ENCODE data around the gene OOEP. TPM values are rescaled to one million over a fixed set of nuclear protein-coding genes. Genes with fewer than 3 reads are reported as not detected.

OOEP gene
- total RNA-seq, 1 experiment from 2014 or later: not detected

DNA sequence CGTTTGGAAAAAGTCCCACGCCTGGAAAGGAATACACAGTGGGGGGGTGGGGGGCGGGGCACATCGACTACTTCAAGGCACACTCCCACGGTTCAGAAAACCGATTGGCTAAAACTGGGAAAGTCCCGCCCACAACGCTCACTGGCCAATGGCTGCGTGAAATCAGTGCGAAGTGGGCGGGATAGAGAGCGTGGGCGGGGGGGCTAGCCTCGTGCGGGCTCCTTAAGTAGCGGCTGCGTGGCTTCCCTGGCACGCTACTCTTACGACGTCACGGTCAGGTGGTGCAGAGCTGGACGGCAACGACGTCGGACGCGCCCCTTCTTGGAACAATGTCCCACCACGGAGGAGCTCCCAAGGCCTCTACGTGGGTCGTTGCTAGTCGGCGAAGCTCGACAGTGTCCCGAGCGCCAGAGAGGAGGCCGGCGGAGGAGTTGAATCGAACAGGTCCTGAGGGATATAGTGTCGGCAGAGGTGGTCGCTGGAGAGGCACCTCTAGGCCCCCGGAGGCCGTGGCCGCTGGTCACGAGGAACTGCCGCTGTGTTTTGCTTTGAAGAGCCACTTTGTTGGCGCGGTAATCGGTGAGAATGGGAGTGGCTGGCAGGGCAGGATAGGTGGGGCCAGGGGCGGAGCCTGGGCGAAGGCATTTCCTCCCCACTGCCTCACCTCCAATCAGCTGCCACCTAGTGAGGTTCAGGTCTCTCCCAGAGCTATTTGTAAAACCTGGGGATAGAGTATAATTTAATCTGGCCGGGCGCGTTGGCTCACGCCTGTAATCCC, 25.1 kb upstream of the OOEP start, which contains the start of gene DDX43 (continued):
- no peak for TF ChIP-seq ZBTB33 (IDR thresholded peaks at IDR 0.05; ENCODE audit: extremely low read depth, insufficient replicate concordance, low read length)
- no peak for TF ChIP-seq CBX3 (IDR thresholded peaks at IDR 0.05; ENCODE audit: low read depth)
- no peak for TF ChIP-seq SP1 (IDR thresholded peaks at IDR 0.05; ENCODE audit: low read depth)

GRCh38 chr6:73393278-73393677, 23.6 kb upstream of the OOEP start:
- Histone ChIP-seq H3K9me3 (ENCODE audit: control insufficient read depth in 1 of 2, insufficient read depth in 1 of 2, low read depth in 1 of 2, low read length in 2 of 2) (no peaks in the 10 kb centered on the region), H2AFZ (ENCODE audit: low read depth, low read length, poor library complexity, severe bottlenecking) (no peak overlapping the region), H3K4me1 (ENCODE audit: control insufficient read depth in 1 of 2, insufficient read depth in 2 of 2, low read length in 2 of 2) (peaks cover 16 to 38% of the 10 kb centered on the region in 2 experiments), H4K20me1 (ENCODE audit: insufficient read depth) (no peaks in the 10 kb centered on the region), H3K27me3 (ENCODE audit: insufficient read depth, low read length) (no peaks in the 10 kb centered on the region), H3K4me3 (replicated peaks in 1 of 2; ENCODE audit: low read depth in 1 of 2, low read length in 2 of 2) (no peak overlapping the region), H3K27ac (ENCODE audit: low read depth, low read length) (no peak overlapping the region), H3K4me2 (ENCODE audit: low read length) (no peak overlapping the region), H3K36me3 (ENCODE audit: control insufficient read depth in 1 of 2, insufficient read depth in 2 of 2, low read length in 2 of 2) (no peaks in the 10 kb centered on the region), H3K9ac (ENCODE audit: low read length) (no peak overlapping the region), H3K79me2 (ENCODE audit: insufficient read depth, low read length) (no peaks in the 10 kb centered on the region), H3K9me2 (ENCODE audit: insufficient read depth) (no peaks in the 10 kb centered on the region; the same call in 1 of the 2 replicates)
- no peak for ATAC-seq
- CTCF ChIA-PET: no interaction called here
- DNase-seq (ENCODE audit: low read depth, low spot score): no peak
- RAD21 ChIA-PET (ENCODE audit: low non-redundant PET in 1 of 2, low total read pairs in 2 of 2, uncharacterized antibody in 2 of 2, unreplicated experiment in 2 of 2): no interaction called here
- intact Hi-C loops (cut with micrococcal nuclease): no loop called here
- POLR2A ChIA-PET: no interaction called here
- BruUV-seq (replicated peaks): no TSS peak
- TF ChIP-seq SRF (IDR thresholded peaks at IDR 0.05; ENCODE audit: low read depth): no peak
- no peak for TF ChIP-seq SIN3A (IDR thresholded peaks at IDR 0.05; ENCODE audit: low read depth)
- TF ChIP-seq CEBPB (IDR thresholded peaks at IDR 0.05; ENCODE audit: low read depth): no peak
- TF ChIP-seq EZH2 (IDR thresholded peaks at IDR 0.05): no peak
- TF ChIP-seq EGR1 (IDR thresholded peaks at IDR 0.05; ENCODE audit: low read depth): no peak
- no peak for TF ChIP-seq ZBTB33 (IDR thresholded peaks at IDR 0.05; ENCODE audit: extremely low read depth, insufficient replicate concordance, low read length)
- no peak for TF ChIP-seq POLR2AphosphoS5 (IDR thresholded peaks at IDR 0.05; ENCODE audit: low read depth, low read length)
- no peak for TF ChIP-seq EZH2phosphoT487 (IDR thresholded peaks at IDR 0.05; ENCODE audit: borderline replicate concordance)
- no peak for TF ChIP-seq ZFX (IDR thresholded peaks at IDR 0.05)
- no peak for TF ChIP-seq POLR2A (IDR thresholded peaks at IDR 0.05; ENCODE audit: borderline replicate concordance, extremely low read depth, insufficient read depth, insufficient read length)
- no peak for TF ChIP-seq FOSL1 (IDR thresholded peaks at IDR 0.05; ENCODE audit: low read depth)
- TF ChIP-seq TCF7L2 (IDR thresholded peaks at IDR 0.05; ENCODE audit: borderline replicate concordance, extremely low read depth, insufficient read depth, insufficient read length): no peak
- no peak for TF ChIP-seq ZNF274 (IDR thresholded peaks at IDR 0.05; ENCODE audit: low read depth, low read length)
- no peak for TF ChIP-seq RAD21 (IDR thresholded peaks at IDR 0.05; ENCODE audit: low read depth)
- no peak for TF ChIP-seq ELF1 (IDR thresholded peaks at IDR 0.05; ENCODE audit: borderline replicate concordance, low read depth)
- no peak for TF ChIP-seq REST (IDR thresholded peaks at IDR 0.05; ENCODE audit: low read depth)
- no peak for TF ChIP-seq MAX (IDR thresholded peaks at IDR 0.05)
